Left cardiac atrium (tissue), 4 donors: ENCODE results near the gene MCC. TPM values are rescaled to one million over a fixed set of nuclear protein-coding genes. Genes with fewer than 3 reads are reported as not detected.

Experiments used
- ATAC-seq, 2 donors: fragments of 200-7000 bp; cut with Tn5 transposase; one replicate each; pipeline ENCODE4 v1.9.1; 2020; ENCODE audit warnings: mild to moderate bottlenecking in 2 of 2, moderate library complexity in 2 of 2
- DNase-seq: peaks from one replicate; pipeline ENCODE4 v3.0.0-alpha.2; 2020
- intact Hi-C, 2 donors: fragments of 100-400 bp; cut with DNase I; formaldehyde crosslinking; loops; one replicate each; pipeline versions ENCODE4 v1.14.1 to v1.15.1; 2022 to 2023
- total RNA-seq, 2 donors: library from RNA; stranded (reverse); fragmentation: NEBNext Ultra II Directional; extraction: Animal tissue kit (Norgen Biotek cat#: 25700); gene quantifications; one replicate each; pipeline ENCODE4 v1.2.1, GENCODE V29; 2021
- donor health status: DM: no; HTN: yes; CAD: no.
- donor health status: DM: no; HTN: yes; CAD: no; lungs with severe emphysema.
- donor health status: DM: yes; HTN: yes; CAD: no.
- donor health status: Dilated cardiomyopathy.

The MCC gene
- total RNA-seq, 2 donors from 2014 or later: 18.2 to 28.6 TPM

DNA sequence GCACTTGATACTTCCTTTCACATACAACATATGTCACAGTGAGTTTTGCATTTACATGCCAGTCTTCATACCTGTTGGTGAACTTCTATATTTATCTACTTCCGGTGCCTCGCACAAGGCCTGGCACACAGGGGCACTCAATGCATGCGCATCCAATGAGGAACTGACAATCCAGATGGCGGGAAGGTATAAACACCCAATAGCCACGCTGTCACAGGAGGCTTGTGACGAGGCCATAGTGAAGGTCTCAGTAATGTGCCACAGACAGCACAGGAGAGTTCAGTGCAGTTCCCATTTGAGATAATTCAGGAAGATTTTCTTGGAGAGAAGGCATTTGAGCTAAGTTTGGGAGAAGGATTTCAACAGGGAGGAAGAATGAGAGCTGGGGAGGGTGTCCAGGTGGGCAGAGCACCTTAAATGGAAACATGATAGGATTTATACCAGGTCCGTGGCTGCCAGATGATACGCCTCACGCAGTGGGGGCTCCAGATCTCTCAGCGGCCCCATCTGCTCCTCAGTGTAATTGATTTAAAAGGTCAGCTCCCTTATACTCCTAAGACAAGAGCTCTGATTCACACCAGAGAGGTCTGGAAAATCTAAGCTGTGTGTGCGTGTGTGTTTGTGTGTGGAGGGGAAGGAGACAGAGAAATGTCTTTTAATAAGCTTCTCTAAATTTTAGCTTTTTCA is 305.5 kb downstream of the MCC start:
- ATAC-seq: no peak
- no peak for DNase-seq
- intact Hi-C loops: no loop called here

DNA sequence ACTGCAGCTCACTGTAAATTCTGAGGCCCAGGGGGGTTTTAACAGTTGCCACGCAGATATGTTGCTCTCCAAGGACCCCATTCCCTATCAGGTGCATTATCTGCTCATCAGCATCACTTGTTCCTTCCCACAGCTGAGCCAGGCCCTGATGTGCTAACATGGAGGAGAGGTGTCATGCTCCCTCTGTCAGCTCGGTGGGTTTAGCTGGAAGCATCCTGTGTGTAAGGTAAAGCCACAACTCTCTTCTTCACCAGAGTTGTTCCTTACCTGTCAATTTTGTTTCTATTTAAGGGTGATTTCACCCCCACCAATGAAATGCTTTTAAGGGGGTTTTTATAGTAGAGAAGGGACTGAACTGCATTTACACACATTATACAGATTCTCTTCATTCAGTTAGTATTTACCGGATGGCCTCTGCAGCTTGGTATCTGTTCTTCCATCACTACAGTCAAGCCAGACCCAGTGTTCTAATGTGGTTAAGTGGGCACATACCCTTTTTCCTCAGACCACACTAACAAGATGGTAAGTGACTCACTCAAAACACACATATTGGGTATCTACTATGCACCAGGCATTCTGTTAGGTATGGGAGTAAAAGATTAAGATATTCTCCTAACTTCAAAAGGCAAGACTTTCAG is 306.3 kb downstream of the MCC start:
- intact Hi-C loops: no loop called here
- no peak for DNase-seq
- ATAC-seq: no peak

DNA sequence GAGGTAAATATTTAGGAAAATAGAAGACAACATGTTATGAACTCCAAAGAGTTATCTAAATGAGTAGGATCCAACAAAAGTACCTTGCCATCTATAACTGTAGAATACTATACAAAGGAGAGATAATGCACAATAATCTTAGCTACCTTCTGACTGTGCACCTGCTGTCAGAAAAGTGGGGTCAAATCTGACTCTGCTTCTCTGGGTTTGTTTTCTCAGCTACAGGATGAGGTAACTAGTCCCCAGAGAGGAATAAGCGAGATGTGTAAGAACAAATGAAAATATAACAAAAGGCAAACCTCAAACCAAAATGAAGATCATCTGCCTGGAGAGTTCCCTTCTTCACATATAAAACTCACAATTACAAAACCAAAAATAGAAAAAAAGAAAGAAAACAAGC is 306.8 kb downstream of the MCC start:
- no peak for ATAC-seq
- intact Hi-C loops: no loop called here
- no peak for DNase-seq

DNA sequence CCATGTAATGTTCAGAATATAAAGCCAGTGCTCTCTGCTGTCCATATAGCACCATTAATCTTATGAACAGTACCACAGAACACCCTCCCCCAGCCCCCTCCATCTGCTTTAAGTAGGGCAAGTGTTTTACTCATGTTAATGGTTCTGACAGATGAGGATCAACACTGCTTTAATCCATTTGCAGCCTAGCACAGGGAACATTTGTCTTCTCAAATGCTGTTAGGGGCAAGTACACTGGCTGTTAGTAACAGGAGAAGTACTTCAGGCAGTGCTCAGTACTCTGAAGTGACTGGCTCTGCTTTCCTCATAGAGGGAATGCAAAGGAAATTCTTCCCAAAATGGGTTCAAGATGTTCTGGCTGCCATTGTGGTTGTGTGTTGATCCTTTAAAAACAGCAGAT is 309.1 kb downstream of the MCC start:
- ATAC-seq: peak; percentile 36 to 66
- DNase-seq: no peak
- intact Hi-C loops: no loop called here

DNA sequence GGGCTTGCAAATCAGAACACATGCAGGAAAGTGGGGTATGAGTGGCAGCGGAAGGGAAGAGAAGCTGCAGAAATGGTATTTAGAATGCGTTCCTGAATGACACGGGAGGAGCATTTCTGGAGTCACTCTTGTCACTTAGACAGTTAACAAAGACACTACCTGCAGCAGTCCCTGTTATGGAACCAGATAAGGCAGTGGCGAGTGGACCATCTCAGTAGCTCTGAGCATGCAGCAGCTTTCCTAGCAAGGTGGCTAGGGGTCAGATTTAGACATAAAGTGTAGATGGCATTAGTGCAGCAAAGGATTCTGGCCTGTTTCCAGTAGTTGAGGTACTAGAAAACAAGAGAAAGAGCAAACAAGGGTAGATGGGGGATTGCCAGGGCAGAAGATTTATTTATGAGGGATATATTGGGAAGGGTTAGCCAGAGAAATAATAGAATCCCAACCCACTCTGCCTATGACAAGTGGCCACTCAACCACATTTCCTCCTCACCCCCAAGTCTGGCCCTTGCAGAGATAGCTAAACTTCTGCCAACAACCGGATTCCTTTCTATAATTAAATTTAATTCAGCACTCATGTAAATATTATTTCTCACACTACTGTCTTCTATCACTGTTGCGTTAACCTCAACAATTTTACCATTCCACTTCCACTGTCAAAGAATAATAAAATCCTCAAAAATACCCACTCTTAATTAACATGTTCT is 310.0 kb downstream of the MCC start:
- DNase-seq (no peak), ATAC-seq (peak; percentile 65 to 87)
- intact Hi-C loops: no loop called here

DNA sequence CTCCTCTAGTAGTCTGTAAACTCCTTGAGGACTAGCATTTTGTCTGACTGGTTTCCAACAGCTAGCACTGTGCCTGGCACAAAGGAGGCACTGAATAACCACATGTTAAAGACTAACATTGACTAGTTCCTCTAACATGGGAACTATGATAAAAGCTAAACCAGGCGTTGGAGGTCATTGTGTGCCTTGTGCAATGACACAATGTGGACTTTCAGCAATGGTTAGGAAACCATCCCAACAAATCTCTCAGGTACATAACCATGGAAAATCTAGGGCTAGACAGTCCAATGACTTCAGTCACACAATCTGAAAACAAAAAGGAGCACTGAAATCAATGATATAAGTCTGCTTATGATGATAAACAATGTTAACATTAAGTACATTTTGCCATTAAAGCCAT is 311.0 kb downstream of the MCC start:
- no peak for ATAC-seq
- no peak for DNase-seq
- intact Hi-C loops: no loop called here

DNA sequence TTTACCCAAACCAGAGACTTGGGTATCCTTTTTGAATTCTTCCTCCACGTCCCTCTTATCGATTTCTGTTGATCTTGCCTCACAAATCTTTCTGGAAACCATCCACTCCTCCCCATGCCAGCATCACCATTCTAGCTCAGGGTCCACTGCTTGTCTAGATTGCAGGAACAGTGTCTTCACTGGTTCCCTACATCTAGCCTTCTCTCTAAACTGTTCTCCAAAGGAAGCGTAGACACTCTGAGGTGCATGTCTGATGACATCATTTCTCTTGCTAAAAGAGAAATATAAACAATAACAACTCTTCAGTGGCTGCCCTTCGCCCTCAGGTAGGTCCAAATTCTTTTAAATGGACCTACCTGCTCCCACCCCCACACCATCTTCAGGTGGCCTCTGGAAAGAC is 311.5 kb downstream of the MCC start:
- ATAC-seq (no peak), DNase-seq (no peak)
- intact Hi-C loops: no loop called here

DNA sequence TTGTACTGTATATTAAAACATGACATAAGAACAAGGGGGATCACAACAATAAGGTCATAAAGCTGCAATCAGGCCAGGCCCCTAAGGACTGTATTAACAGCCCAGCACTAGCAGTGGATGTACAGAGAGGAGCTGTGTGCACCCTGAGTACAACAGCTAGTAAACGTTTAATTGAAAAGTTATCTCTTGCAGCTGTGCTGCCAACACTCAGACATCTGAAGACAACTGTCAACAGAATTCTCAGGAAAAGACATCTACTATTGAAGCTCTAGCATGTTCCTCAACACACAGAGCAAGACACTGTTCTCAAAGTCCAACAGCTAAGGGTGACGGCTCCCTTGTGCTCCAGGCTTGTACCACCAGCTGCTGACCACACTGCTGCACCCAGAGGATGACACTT is 312.1 kb downstream of the MCC start:
- intact Hi-C loops: no loop called here
- ATAC-seq (peak in 1 of 2 donors; percentile 27), DNase-seq (no peak)

DNA sequence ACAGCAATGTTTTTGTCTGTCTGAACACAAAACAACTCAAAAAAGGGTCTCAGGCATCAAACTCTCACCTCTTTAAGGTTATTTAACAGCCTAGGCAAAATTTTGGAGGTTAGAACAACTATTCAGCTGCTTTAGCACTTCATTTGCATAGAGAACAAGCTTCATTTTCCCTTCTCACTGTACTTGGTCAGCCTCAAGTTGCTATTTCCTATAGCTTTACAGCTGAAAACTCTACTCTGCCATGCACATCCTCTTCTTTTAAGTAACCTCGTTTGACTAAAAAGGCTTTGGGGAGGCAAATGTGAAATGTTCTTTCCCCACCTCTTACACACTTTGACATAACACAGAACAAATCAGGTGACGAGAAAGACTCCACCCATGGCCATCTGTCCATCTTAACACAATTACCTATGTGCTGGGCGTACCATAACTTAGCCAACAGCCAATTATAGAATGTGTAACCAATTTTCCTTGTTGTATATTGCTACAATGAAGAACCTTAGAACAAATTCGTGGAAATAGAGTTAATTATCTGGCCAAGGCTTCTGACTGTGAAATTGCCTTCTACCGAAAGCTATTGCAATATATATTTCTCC is 315.9 kb downstream of the MCC start:
- intact Hi-C loops: no loop called here
- ATAC-seq (no peak), DNase-seq (no peak)

DNA sequence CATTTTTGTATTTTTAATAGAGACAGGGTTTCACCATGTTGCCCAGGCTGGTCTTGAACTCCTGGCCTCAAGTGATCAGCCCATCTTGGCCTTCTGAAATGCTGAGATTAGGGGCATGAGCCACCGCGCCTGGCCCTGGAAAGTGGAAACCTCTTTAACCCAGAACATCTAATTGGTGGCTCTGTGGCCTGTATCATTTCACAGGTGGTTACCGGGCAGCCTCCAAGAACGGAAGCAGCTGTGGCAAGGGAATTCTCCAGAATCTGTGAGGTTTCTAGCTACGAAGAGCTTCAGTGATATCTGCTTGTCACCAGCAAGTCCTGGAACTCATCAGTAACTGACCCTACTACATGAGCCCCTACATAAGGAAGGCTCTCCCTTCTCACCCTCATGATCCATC is 316.7 kb downstream of the MCC start:
- DNase-seq (no peak), ATAC-seq (no peak)
- intact Hi-C loops: no loop called here

DNA sequence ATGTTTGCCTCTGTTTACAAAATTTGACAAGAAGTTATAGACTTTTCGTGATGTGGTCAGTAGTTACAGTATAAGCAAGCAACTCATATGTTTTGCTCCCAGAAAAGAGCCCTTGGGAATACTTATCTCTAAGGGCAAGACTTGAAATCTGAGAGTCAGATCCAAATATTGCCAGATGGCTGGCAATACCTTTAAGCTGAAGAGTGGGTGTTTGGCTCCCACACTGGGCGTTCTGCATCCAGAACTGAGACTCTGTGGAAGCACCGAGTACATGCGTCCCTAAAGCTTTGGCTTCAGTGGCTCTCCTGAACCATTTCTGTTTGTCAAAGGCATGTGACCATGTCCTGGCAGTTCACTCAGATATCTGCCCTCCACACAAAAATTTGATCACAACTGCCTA is 317.5 kb downstream of the MCC start:
- intact Hi-C loops: no loop called here
- DNase-seq (no peak), ATAC-seq (no peak)

DNA sequence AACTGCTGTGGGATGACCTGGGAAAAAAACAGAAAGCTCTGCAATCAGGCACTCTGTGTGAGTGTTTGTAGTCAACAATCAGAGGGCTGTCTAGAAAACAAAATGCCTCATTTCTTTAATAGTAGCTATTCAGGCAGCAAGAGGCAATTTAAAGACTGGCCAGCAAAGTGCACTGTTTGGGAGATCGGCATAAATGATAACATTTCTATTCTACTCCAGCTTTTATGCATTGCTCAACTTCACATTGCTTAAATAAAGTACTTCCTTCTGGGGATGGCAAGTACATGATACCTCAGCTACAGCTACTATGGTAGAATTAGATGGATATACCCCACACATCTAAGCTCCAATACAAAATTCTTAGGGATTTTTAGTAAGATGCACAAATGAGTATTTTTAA is 318.5 kb downstream of the MCC start:
- DNase-seq (no peak), ATAC-seq (no peak)
- intact Hi-C loops: no loop called here

DNA sequence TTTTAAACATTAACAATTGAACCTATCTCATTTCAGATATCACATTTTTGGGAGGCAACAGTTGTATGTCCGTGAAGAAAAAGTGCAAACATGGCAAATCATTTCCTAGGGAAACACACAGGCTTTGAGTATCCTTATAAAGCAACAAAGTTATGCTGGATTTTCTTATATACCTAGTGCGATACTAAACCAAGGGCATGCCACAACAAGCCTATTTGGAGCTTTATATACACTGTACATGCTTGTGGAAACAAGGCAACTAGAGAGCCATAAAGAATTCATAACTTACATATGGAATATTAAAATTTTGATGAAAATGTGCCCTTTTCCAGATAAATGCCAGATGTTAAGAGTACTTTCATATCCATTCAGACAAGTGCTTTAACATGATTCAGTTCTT is 320.3 kb downstream of the MCC start:
- intact Hi-C loops: no loop called here
- ATAC-seq (no peak), DNase-seq (no peak)

DNA sequence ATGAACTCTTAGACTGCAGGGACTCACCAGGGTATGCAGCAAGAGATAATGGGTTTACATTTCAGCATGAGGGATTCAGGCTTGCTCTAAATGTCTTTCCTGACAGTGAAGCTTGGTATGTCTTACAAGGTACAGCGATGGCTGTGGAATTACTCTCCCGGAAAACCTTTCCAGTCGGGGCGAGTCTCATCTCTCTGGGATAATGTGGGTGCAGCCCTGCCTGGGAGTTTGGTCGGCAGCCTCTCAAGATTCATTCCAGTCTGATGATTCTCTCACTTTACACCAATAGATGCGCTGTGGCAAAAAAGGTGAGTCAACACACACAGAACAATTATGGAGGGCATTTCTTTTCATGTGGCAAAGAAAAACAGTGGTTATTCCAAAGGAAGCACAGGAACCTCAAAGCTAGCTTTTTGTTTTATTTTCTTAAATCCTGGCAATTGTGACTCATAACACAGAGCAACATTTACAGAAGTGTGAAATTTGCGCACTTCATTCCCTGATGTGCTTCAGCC is 321.3 kb downstream of the MCC start:
- no peak for DNase-seq
- intact Hi-C loops: no loop called here
- ATAC-seq: peak in 1 of 2 donors; percentile 71

DNA sequence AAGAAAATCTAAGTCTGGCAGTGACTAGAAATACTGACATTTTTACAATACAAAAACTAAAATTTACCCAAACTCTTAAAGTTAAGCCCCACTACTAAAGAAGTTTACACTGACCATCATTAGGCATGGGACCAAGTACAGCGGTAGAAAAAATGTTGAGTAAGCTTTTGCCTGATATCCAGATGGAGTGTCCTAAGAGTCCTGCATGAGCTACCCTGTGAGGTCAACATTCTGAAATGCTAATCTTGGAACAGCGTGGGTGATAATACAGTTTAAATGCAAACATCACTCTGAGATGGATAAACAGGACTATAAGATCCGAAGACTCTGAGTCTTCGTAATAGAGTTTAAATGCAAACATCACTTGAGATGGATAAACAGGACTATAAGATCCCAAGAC is 322.0 kb downstream of the MCC start:
- DNase-seq (no peak), ATAC-seq (peak in 1 of 2 donors; percentile 51)
- intact Hi-C loops: no loop called here

DNA sequence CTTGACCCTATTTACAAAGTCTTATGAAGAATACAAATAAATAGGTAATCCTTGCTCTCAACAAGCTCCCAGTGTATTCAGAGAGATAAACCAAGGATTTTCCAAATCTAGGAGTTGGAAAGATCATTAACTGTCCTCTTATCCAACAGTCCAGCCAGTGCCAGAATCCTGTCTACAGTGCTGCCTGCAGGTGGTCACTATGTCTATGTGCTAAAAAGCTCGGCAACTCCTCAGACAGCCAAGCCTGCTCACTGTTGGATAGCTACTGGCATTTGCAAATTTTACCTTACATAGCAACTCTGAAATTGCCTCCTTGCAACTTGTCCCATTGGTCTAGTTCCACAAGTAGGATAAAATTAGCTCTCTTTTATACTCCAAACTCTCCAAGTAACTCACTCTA is 324.2 kb downstream of the MCC start:
- intact Hi-C loops: no loop called here
- DNase-seq (no peak), ATAC-seq (no peak)

DNA sequence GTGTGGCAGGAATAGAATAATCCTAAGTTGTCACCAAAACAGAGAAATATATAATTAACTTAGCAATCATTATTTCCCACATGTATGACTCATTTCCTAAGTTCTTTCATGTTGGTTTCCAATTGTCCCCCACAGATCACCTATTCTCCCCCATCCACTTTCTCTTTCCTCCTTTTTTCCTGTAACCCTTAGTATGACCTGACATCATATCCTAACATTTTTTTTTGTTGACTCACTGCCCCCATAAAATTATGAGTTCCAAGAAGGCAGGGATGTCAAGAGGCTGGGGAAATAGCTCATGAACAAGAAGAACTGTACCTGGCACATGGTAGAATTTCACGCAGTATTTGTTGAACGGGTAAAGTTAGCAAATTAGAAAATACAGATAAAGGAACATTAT is 324.9 kb downstream of the MCC start:
- DNase-seq: no peak
- intact Hi-C loops: no loop called here
- peak in 1 of 2 donors; percentile 20 for ATAC-seq

DNA sequence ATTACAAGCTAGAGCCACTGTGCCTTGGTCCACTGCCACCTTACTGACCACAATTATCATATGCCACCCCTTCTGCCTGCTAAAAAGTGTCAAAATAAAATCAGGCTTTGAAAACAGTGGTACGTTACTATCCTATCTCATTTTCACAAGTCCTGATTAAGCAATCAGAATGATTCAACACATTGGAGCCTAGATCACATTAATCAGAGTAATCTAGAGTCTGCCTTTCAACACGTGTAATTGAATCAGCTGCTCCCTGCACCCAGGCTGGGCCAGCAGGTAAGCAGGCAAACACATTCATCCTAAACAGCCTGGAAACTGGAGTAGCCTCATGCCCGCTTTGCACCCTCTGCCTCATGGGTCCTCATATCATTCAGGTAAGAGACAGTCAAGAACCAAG is 325.5 kb downstream of the MCC start:
- intact Hi-C loops: no loop called here
- ATAC-seq (peak; percentile 24 to 73), DNase-seq (no peak)

DNA sequence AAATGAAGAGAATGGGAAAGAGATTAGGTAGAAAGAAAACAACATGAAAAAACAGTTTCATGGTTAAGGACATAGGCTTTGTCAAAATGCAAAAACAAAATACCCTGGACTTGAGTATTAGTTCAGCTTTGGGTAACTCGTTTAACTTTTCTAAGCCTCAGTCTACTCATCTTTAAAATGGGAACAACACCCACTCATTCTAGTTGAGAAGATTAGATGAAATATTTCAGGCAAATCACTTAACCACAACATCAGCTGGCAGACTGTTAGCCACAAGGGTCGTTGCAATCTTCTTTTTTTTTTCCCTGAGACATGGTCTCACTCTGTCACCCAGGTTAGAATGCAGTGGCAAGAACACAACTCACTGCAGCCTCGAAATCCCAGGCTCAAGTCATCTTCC is 326.0 kb downstream of the MCC start:
- intact Hi-C loops: no loop called here
- DNase-seq: no peak
- no peak for ATAC-seq

DNA sequence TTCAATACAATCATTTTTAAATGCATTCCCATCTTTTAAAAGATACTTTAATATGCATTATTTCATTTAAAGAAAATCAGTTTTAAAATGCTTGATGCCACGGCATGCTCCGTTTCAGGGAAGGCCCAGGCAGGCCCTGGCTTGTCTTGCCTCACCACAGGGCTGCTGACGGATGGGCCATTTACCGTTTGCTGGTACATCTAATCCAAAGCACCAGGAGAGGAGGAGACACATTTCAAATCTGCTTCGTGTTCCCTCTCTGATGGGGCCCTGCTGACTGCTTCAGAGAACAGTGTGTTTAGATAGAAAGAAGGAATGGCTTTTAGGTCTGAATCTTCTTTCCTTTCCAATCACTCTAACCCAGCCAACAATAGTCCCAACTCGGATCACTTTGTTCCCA is 326.4 kb downstream of the MCC start:
- DNase-seq (peak; percentile 38), ATAC-seq (peak; percentile 39 to 62)
- intact Hi-C loops: no loop called here
